OCI-M1 (cell line): ENCODE results near the gene ME2.
A peak's percentile ranks its signal among the peaks of the same experiment; 100 is the strongest.
"Not testable (repeated sequence)": the region's sequence is repeated elsewhere in the genome, so short reads cannot be mapped to it uniquely, and the experiment has no call there.

Experiments used
- DNase-seq: peaks from one replicate; lab custom pipeline; 2025; lab: John Stamatoyannopoulos, UW

The ME2 gene

DNA sequence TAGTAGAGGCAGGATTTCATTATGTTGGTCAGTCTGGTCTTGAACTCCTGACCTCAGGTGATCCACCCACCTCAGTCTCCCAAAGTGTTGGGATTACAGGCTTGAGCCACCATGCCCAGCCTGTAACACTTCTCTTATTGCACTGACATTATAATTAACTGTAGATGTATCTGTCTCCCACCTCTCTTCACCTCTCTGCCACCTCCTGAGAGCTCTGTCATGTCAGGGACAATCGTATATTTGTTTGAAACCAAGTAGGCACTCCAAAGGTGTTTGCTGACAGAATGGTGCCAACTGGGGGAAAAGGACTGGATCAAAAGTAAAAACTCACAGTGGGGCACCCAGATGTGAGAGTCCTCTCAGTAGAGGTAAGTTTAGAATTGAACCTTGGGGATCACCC is 17.3 kb upstream of the ME2 start:
- DNase-seq = no peak

DNA sequence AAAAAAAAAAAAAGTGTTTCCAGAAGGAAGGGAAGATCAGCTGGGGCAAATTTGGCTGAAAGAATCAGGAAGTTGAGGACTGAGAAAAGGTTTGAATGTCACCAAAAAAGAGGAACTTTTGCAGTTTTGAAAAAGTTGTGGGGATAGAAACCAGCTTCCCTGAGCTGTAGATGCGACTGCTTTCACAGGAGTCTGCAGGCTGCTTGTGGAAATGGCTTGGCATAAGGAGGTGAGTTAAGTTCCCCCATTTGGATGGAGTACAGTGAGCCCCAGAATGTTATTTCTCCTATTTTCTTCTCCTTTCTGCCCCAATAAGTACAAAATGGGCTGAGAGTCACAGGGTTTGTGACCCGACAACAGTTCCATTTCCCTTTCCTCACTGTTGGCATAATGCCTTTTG is 16.5 kb upstream of the ME2 start:
- peak; percentile 64 for DNase-seq

DNA sequence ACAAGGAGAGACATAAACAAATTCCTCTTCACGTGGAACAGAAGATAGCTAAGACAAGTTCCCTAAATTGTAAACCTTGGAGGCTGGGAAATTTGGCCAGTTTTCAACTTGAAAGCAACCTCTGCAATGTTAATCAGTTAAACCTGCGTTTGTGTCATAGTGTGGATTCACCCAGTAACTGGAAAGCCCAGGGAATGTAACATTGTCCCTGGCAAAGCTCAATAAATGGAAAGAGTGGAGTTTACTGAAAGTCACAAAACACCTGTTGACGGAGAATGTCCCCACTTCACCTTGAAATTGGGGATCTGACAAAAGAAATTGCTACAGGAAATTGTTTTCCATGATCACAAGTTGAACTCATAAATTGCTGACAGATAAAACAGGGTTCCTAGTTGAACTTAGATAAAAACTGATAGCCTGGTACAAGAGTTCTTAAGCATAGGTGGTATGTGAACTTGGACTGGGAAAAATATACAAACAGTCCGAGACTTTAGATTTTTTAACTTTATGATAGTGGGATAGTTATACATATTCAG is 15.0 kb upstream of the ME2 start:
- DNase-seq = no peak

DNA sequence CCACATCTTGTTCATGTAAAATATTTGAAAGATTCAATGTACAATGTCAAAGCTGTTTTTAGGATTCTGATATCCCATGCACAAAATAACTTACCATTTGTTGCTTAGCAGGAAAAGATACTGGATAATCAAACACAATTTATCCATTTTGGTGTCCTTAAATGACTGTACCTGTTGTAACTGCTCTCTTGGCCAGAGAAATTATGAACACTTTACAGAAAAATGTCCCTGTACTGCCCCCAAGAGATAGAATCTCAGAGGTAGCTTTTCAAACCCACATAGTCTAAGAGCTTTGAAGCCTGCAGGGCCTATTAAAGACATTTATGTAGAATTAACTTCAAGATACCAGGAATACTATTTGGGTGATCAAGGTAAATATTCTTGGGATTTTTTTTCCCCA is 12.2 kb upstream of the ME2 start:
- peak; percentile 58 for DNase-seq

DNA sequence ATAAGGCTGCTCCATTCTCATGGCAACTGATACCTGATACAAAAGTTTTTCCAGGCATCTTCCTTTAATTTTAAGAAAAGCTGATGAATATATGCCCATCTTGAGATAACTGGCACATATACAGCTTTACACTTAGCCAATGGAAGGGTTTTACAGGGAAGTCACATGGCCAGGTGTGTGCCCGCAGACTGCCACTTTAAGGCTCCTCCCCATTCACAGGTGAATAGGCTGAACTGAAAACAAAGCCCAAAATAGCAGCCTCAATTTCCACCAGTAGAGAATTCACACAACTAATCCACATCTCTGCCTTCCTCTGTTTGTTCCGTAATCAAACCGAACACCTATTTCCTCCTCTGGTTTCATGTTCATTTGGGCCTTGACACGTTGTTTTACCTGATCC is 9.8 kb upstream of the ME2 start:
- no peak for DNase-seq

DNA sequence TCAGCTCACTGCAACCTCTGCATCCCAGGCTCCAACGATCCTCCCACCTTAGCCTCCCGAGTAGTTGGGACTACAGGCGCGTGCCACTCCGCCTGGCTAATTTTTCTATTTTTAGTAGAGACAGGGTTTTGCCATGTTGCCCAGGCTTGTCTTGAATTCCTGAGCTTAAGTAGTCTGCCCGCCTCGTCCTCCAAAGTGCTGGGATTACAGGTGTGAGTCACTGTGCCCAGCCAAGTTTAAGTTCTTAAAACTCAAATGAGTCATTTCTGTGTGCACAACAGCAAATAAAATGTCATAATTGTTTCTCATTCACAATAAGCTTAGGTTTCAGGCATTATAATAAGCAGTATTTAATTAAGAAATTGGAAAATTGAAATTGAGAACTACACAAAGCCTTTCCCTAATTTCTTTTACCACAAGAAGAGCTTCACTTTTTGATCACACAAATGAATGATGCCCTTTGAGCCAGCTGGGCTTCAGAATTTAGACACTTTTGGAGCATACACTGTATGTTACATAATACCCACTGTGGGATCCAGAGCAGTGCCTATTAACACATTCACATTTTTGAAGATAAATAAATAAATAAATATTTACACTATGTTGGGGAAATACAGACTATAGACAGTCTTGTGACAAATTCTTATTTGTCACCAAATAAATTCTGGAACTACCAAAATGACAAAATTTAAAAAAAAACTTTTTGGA is 8.6 kb upstream of the ME2 start:
- DNase-seq = no peak

DNA sequence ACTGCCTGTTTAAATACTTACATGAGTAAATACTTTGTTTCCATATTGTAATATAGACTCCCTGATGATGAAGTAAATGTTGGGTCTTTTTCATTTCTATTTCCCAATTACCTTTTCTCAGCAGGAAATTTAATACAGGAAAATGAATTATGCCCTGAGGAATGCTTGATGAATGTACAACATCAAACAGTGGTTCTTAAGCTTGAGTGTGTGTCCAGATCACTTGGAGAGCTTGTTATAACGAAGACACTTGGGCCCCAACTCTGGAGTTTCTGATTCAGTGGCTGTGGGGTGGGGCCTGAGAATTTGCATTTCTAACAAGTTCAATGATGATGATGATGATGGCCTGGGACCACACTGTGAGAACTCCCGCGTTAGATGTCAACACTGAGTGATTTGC is 7.1 kb upstream of the ME2 start:
- DNase-seq = no peak

DNA sequence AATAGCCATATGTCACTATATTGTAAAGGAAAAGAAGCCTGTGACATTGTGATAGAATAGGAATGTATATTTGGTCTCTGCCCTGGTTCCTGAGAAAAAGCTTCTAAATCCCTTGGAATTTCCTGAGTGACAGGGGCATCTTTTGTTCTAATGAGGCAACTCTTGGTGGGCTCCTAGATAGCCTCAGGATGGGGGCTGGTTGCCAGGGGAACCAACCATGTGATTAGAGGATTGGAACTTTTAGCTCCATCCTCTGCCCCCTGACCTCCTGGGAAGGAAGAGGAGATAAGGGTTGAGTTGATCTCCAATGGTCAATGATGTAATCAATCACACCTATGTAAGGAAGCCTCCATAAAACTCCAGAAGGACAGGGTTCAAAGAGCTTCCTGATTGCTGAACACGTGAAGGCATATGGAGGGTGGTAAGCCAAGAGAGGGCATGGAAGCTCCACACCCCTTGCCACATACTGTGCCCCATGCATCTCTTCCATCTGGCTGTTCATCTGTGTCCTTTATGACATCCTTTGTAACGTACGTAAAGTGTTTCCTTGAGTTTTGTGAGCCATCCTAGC is 2.9 kb upstream of the ME2 start:
- no peak for DNase-seq

DNA sequence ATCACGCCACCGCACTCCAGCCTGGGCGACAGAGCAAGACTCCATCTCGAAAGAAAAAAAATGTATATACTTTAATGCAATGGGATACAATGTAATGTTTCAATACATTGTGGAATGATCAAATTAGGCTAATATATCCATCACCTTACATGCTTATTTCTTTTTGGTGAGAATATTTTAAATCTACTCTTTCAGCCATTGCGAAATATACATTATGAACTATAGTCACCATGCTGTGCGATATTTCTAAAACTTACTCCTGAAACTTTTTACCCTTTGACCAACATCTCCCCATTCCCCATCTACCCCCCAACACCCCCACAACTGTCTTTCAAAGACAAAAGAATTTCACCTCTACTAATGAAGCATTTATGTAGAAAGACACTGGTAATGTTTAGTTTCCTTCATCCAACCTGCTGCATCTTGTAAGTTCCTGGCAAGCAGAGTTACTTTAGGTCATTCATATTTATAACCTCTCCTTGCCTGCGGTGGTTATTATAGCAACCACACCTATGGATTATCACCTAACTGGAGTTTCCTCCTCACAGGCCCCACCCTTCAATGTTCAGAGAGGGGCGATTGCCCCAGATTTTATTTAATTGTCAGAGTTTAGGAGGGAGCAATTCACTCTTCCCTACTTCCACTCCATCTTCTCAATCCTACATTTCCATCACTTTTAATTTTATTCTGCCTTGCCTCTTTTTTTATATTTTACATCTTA is 1.2 kb upstream of the ME2 start:
- peak; percentile 35 for DNase-seq

DNA sequence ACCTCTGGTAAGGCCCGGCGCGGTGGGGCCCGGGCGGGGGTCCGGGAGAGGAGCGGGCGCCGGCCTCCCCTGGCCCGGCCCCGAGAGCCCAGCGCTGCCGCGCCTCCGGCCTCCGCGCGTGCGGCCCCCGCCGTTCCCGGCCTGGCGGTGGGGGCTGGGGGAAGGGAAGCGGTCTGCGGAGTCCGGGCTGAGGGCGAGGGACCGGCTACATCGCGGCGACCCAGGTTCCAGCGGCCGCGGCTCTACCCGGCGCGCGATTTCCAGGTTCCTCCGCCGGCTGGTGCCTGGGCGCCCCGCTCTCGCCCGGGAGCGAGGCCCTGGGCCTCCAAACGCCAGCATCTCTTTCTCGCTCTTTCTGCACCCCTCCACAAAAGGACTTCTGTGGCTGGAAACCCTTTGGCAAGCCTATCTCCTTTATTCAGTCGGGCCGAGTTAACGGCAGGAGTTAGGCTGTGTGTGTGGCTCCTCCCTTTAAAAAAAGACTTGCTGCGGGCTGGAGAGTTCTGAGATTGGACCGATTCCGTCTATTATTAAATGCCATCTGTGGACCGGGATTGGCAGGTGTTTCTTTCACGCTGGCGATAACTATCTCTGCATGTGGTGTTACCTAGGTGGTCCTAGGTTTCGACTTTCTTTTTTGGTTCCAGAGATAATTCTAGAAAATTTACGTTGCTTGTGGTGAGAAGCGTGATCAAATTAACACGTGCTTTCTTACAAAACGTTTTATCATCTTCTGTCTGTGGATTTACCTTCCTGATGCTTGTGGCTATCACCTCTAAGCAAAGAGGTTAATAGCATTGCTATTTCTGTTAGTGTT is 592 bp downstream of the ME2 start:
- DNase-seq = peak; percentile 75

DNA sequence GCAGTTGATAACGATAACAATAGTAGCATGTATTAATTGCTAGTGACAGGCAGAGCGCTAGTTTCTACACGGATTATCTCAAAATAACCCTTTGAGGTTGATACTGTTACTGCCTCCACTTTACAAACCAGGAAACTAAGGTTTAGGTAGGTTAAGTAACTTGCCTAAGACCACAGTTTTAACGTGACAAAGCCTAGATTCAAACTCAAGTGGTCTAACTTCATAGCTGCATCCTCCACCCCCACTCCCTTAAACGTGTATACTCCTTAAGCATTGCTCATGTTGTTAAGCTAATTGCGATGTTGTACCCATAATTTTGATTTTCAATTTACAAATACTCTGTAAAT is 1.2 kb downstream of the ME2 start:
- DNase-seq = no peak

DNA sequence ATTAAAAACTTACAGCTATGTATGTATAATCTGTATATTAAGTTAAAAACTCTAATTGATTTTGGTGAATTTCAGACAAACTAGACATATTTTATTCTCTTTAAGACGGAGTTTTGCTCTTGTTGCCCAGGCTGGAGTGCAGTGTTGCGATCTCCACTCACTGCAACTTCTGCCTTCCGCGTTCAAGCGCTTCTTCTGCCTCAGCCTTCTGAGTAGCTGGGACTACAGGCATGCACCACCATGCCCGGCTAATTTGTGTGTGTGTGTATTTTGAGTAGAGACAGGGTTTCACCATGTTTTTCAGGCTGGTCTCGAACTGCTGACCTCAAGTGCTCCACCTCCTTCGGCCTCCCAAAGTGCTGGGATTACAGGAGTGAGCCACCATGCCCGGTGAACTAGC is 2.0 kb downstream of the ME2 start:
- DNase-seq = not testable (repeated sequence)

DNA sequence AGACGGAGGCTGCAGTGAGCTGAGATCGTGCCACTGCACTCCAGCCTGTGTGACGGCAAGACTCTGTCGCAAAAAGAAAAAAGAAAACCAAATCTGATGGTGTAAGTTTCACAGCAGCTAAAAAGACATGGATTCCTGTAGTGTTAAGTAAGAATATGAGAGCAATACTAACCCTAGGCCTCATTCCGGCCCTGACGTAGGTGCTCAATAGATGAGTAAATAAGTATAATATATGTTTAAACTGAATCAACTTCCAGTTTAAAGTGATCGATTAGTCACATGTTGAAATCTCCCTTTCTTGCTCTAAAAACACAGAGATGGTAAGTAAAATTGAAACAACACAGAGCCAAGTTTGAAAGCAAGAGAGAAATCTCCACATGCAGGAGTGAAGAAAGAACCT is 8.0 kb downstream of the ME2 start:
- no peak for DNase-seq

DNA sequence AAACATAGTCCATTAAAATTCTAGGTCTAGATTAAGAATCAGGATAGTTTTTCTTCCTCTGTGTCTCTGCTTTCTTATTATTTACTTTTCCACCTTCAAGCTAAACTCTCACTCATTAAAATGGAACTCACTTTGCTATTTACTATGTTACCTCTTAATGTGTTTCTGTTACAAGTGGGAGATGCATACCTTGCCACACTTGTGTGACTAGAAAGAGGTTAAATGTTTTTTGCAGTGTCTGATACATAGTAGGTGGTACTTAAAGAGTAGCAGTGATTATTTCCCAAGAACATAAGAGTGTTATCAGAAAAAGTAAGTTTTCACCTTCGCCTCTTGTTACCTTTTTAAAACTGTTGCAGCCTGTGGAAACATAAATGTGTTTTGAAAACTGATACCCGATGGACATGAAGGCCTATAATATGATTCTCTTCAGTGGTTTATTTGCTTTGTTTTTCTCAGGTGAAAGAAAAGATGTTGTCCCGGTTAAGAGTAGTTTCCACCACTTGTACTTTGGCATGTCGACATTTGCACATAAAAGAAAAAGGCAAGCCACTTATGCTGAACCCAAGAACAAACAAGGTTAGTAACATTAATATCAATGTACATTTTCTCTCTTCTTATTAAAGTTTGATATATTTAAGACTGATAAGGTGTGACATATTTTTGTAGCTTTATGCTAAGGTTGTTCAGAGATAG is 16.6 kb downstream of the ME2 start:
- no peak for DNase-seq

DNA sequence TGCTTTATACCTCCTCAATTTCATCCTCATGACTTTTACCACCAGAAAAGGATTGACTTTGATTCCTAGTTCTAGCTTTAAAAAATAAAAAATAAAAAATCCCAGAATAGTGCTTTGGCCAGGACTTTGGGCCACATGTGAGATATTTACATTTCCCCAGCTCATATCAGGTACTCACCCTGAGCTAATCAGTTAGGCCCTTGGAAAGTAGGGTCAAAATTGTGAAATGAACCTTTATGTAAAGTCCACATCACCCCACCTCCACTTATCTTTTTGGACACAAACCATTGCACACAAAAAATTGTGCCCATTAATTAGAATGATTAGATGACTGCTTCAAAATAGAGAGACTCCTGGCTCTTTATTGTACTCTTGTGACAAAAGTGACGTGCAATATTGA is 17.2 kb downstream of the ME2 start:
- no peak for DNase-seq

DNA sequence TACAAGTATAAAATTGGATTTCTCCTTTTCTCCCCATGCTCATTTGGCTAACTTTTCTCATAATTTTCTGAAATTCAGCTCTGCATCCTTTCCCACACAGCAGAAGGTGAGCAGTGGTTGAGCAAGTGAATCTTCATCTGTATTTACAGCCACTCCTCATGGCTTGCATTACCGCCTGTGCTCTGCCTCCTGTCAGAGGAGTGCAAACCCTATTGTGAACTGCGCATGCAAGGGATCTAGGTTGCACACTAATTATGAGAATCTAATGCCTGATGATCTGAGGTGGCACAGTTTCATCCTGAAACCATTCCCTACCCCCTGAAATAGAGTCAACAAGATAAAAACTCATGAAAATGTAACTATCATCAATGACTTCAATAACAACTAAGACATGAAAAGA is 20.0 kb downstream of the ME2 start:
- no peak for DNase-seq

DNA sequence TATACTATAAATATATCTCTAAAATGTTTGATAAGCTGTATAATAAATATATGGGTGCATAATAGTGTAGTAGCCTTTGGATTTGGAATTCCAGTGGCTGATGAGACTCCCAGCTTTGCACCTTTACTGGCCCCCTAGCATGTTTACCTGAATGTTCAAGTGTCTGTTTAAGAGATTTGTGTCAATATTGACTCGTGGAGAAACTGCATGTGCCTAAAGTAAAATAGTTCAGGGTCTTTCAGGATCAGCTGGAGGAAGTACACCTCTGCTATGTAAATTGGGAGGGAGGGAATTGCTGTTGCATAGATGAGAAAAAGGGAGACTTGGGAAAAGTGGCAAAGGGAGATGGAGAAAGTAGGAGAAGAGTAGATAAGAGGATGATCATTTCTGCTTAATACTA is 23.9 kb downstream of the ME2 start:
- DNase-seq = no peak

DNA sequence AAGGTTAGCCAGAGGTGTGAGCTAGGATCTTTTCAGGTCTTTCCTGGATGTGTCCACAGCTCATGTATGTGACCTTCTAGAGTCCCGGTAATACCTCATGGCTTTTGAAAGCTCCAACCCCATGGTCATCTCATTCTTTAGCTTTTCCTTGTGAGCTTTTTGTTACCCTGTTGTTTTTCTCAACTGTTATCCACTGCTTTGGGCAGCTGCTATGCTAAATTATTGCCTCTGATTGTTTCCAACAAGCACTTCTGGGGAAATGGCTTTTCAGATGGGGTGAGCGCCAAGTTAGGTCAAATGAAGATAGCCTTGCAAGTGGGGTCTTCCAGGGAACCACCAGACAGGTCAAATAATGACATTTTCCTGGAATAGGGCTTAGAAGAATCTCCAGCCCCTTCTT is 27.9 kb downstream of the ME2 start:
- no peak for DNase-seq

DNA sequence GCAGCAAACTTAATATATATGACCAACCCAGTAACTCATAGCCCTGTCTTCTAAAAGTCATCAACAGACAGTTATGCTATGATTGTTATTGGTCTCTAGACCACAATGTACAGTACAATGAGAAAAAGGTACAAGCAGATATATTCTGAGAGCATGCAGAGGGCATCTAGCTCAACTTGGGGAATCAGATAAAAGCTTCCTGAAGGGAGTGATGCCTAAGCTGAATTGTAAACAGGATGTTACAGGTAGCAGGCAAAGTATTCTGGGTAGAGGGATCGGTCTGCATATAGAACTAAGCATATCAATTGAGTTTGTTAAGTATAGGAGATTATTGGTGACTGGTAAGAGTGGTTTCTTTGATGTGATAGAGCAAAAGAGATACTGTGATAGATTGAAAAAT is 30.3 kb downstream of the ME2 start:
- DNase-seq = no peak

DNA sequence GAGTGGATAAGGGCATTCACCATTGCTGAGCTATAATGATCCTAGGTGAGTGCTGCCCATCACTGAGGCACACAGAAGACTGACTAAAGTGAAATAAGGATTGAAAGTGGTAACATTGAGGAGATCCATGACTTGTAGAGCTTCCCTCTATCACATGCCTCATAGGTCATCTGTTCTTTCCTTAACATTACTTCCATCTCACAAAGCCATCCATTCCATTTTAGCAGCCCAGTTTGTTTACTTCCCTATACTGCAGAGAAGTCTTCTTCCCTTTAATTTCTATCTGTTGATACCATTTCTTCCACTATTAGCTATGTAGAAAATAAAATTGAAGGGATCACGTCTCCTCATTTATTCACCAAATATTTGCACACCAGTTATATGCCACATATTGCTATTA is 32.1 kb downstream of the ME2 start:
- no peak for DNase-seq

DNA sequence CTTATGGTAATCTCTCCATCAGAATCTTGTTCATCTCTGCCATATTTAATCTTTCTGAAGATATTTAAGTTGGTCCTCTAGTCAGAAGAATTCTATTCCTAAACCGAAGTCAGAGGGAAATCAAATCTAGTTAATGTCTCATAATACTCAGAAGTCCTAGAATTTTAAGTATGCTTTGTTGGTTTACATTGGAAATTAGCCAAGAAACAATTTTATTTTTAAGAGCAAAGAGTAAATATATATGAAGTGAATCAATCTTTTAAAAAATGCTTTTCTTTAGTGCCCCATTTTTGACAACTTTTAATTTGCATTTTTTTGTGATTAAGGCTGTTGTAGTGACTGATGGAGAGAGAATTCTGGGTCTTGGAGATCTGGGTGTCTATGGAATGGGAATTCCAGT is 38.1 kb downstream of the ME2 start:
- DNase-seq = no peak

DNA sequence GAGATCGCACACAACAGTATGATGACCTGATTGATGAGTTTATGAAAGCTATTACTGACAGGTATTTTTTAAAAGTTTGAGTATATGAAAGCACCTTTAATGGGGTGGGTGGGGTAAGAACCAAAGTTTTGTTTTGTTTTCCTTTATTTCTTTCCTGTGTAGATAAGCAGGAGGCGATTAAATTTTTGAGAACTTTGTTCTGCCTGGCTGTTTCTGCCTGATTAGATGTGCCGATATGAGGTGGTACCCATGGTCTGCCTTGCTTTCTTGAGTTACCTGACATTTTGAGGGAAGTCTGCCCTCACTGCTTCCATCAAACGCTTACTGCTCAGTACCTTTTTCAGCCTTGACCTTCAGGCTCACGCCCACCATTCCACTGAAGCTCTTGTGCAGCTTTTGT is 39.2 kb downstream of the ME2 start:
- DNase-seq = no peak
